Left lung (tissue), 10 donors: ENCODE results near the gene CAPSL. TPM values are rescaled to one million over a fixed set of nuclear protein-coding genes. Genes with fewer than 3 reads are reported as not detected.

Experiments used
- ATAC-seq: fragments of 200-7000 bp; cut with Tn5 transposase; one replicate; pipeline ENCODE4 v1.9.1; 2020; ENCODE audit warnings: moderate library complexity
- DNase-seq, 4 donors: peaks; one replicate each; pipeline ENCODE4 v3.0.0-alpha.2; 2013 to 2020
- H3K27ac ChIP-seq, 2 donors: fragments of 200-600 bp; sonication (generic) in 1 of 2; one replicate each; pipeline versions ENCODE4 v1.5.0 to v1.8.0; 2020 to 2021
- H3K27me3 ChIP-seq, 2 donors: fragments of 200-600 bp; sonication (generic) in 1 of 2; one replicate each; pipeline versions ENCODE4 v1.5.0 to v1.8.0; 2020 to 2021
- H3K36me3 ChIP-seq, 2 donors: fragments of 200-600 bp; sonication (generic) in 1 of 2; one replicate each; pipeline versions ENCODE4 v1.5.0 to v1.8.0; 2020 to 2021
- H3K4me1 ChIP-seq, 2 donors: fragments of 200-600 bp; one replicate each; pipeline ENCODE4 v1.8.0; 2021
- H3K4me3 ChIP-seq, 2 donors: fragments of 200-600 bp; sonication (generic) in 1 of 2; one replicate each; pipeline versions ENCODE4 v1.5.0 to v1.8.0; 2020 to 2021; ENCODE audit warnings: mild to moderate bottlenecking in 1 of 2
- H3K9me3 ChIP-seq, 2 donors: fragments of 200-600 bp; sonication (generic) in 1 of 2; one replicate each; pipeline versions ENCODE4 v1.5.0 to v1.8.0; 2020 to 2021
- intact Hi-C, 2 donors: fragments of 100-400 bp; cut with DNase I; formaldehyde crosslinking; loops; one replicate each; pipeline versions ENCODE4 v1.11.2 to v1.14.2; 2022
- polyA plus RNA-seq, 6 donors: library from polyadenylated mRNA; unstranded; fragments of 120-200 nt; gene quantifications; one replicate each; pipeline ENCODE4 v1.2.1, GENCODE V29; 2013; ENCODE audit not compliant: insufficient read length in 6 of 6
- total RNA-seq, 2 donors: library from RNA; stranded (reverse); fragmentation: NEBNext Ultra II Directional; extraction: Animal tissue kit (Norgen Biotek cat#: 25700); gene quantifications; one replicate each; pipeline ENCODE4 v1.2.1, GENCODE V29; 2021
- TF ChIP-seq, protein P1 (sequence below), 2 donors: fragments of 200-600 bp; sonication (generic) in 1 of 2; IDR thresholded peaks; one replicate each; pipeline versions ENCODE4 v1.5.0 to v1.8.0; 2021; ENCODE audit warnings: antibody characterized with exemption in 2 of 2
- donor health status: DM: no; HTN: yes; CAD: no.
- donor health status: DM: no; HTN: no; CAD: no.

CAPSL gene
- total and polyA plus RNA-seq, 8 donors = 2.0 to 12.0 (median 6.9) TPM; not detected in 1

DNA sequence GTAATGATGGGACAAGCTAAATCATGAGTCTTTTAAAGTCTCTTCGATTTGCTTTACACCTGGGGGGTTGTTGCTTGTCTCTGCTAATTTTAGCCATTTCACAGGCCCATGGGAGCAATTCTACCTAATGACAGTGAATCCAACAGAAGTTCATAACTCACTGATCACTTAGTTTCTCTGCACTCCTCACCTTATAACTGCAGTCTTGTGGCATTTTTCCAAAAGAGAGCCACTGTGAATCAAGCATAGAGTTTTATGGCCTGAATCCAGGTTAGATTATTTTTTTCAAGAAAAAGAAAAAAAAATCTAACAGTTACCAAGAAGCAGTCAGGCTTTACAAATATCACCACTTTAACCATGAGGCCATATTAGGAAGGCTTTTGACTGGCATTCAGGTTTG is 83.2 kb downstream of the CAPSL start:
- Histone ChIP-seq H3K27me3 (no peaks in the 10 kb centered on the region), H3K4me1 (peaks cover 0 to 36% of the 10 kb centered on the region in 2 donors), H3K9me3 (no peaks in the 10 kb centered on the region), H3K27ac (peak overlapping the region in 1 of 2 donors; percentile 57), H3K36me3 (no peaks in the 10 kb centered on the region), H3K4me3 (no peak overlapping the region)
- ATAC-seq = no peak
- no peak for DNase-seq
- TF ChIP-seq, protein P1, sequence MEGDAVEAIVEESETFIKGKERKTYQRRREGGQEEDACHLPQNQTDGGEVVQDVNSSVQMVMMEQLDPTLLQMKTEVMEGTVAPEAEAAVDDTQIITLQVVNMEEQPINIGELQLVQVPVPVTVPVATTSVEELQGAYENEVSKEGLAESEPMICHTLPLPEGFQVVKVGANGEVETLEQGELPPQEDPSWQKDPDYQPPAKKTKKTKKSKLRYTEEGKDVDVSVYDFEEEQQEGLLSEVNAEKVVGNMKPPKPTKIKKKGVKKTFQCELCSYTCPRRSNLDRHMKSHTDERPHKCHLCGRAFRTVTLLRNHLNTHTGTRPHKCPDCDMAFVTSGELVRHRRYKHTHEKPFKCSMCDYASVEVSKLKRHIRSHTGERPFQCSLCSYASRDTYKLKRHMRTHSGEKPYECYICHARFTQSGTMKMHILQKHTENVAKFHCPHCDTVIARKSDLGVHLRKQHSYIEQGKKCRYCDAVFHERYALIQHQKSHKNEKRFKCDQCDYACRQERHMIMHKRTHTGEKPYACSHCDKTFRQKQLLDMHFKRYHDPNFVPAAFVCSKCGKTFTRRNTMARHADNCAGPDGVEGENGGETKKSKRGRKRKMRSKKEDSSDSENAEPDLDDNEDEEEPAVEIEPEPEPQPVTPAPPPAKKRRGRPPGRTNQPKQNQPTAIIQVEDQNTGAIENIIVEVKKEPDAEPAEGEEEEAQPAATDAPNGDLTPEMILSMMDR (IDR thresholded peaks at IDR 0.05) = no peak
- intact Hi-C loops = no loop called here

Other genes starting within 250 kb of the CAPSL start
- gene IL7R, start 81.7 kb downstream of the CAPSL start, total RNA-seq = 100 to 1,000 TPM; 101 to 144 TPM
- gene IL7R, start 81.7 kb downstream of the CAPSL start, polyA plus RNA-seq = 10 to 100 TPM in 2 of 6 donors, 1 to 10 TPM in 4; 3.9 to 16.7 (median 7.9) TPM
- gene UGT3A1, start 52.8 kb upstream of the CAPSL start, total RNA-seq = not detected
- gene UGT3A1, start 52.8 kb upstream of the CAPSL start, polyA plus RNA-seq = under 1 TPM; 0.10 to 0.77 (median 0.28) TPM
- under 1 TPM in 1 of 2 donors, not detected in 1; 0.31 TPM for gene UGT3A2, start 128.3 kb upstream of the CAPSL start, total RNA-seq
- gene UGT3A2, start 128.3 kb upstream of the CAPSL start, polyA plus RNA-seq = under 1 TPM; 0.09 to 0.28 (median 0.20) TPM
- 10 to 100 TPM; 12.9 to 13.2 TPM for gene LMBRD2, start 213.3 kb upstream of the CAPSL start, total RNA-seq
- 10 to 100 TPM in 5 of 6 donors, 1 to 10 TPM in 1; 9.8 to 13.6 (median 12.3) TPM for gene LMBRD2, start 213.3 kb upstream of the CAPSL start, polyA plus RNA-seq
- 10 to 100 TPM; 18.4 to 21.2 TPM for gene SKP2, start 213.5 kb upstream of the CAPSL start, total RNA-seq
- gene SKP2, start 213.5 kb upstream of the CAPSL start, polyA plus RNA-seq = 10 to 100 TPM; 40.8 to 56.4 (median 51.0) TPM